Astrocyte (in vitro differentiated cells and primary cell): Measurements from ENCODE around the gene SYNE1. TPM values are rescaled to one million over a fixed set of nuclear protein-coding genes. Genes with fewer than 3 reads are reported as not detected.

Source experiments
- DNase-seq: peaks from one replicate; pipeline ENCODE4 v3.0.0-alpha.2; 2010; ENCODE audit warnings: low read depth
- FAIRE-seq: peaks from 2 replicates; lab custom pipeline; 2011; peaks lifted over from hg19 to GRCh38; lab: Jason Lieb, UNC
- H2AFZ ChIP-seq: 2 replicates; pipeline ENCODE4 v1.6.0; 2012; ENCODE audit warnings: low read depth, low read length, inconsistent platforms
- H3K27ac ChIP-seq: 2 replicates; pipeline ENCODE4 v1.5.1; 2011; ENCODE audit warnings: low read depth, low read length, inconsistent platforms
- H3K27me3 ChIP-seq: 2 replicates; pipeline ENCODE4 v1.6.0; 2011; ENCODE audit warnings: low read length, inconsistent platforms; ENCODE audit not compliant: insufficient read depth
- H3K36me3 ChIP-seq: 2 replicates; pipeline ENCODE4 v1.5.1; 2011; ENCODE audit warnings: low read length, inconsistent platforms; ENCODE audit not compliant: insufficient read depth
- H3K4me1 ChIP-seq: 2 replicates; pipeline ENCODE4 v1.5.1; 2011; ENCODE audit warnings: low read length, inconsistent platforms; ENCODE audit not compliant: insufficient read depth
- H3K4me2 ChIP-seq: 2 replicates; pipeline ENCODE4 v1.6.0; 2012; ENCODE audit warnings: low read length, inconsistent platforms
- H3K4me3 ChIP-seq: 2 replicates; pipeline ENCODE4 v1.5.1; 2011; ENCODE audit warnings: low read depth, mild to moderate bottlenecking, low read length, inconsistent platforms; ENCODE audit not compliant: insufficient read depth
- H3K79me2 ChIP-seq: 2 replicates; pipeline ENCODE4 v1.6.0; 2012; ENCODE audit warnings: mild to moderate bottlenecking, low read length, inconsistent platforms; ENCODE audit not compliant: insufficient read depth
- H3K9ac ChIP-seq: 2 replicates; pipeline ENCODE4 v1.6.0; 2012; ENCODE audit warnings: mild to moderate bottlenecking, low read length, inconsistent platforms
- H3K9me3 ChIP-seq: 2 replicates; pipeline ENCODE4 v1.5.1; 2012; ENCODE audit warnings: low read depth, mild to moderate bottlenecking, low read length, inconsistent platforms; ENCODE audit not compliant: insufficient read depth
- H4K20me1 ChIP-seq: 2 replicates; pipeline ENCODE4 v1.6.0; 2012; ENCODE audit warnings: low read length, inconsistent platforms; ENCODE audit not compliant: insufficient read depth
- H3K27ac Mint-ChIP-seq: one replicate; pipeline ENCODE4 v1.8.0; 2021; ENCODE audit warnings: mild to moderate bottlenecking, mixed read lengths; ENCODE audit not compliant: unreplicated experiment
- H3K27me3 Mint-ChIP-seq: one replicate; pipeline ENCODE4 v1.8.0; 2021; ENCODE audit warnings: low read depth, mixed read lengths; ENCODE audit not compliant: unreplicated experiment
- H3K36me3 Mint-ChIP-seq: one replicate; pipeline ENCODE4 v1.8.0; 2021; ENCODE audit warnings: low read depth, mixed read lengths; ENCODE audit not compliant: unreplicated experiment
- H3K4me1 Mint-ChIP-seq: one replicate; pipeline ENCODE4 v1.8.0; 2021; ENCODE audit warnings: low read depth, mixed read lengths; ENCODE audit not compliant: unreplicated experiment
- H3K4me3 Mint-ChIP-seq: one replicate; pipeline ENCODE4 v1.8.0; 2021; ENCODE audit warnings: mild to moderate bottlenecking, moderate library complexity, mixed read lengths; ENCODE audit not compliant: unreplicated experiment
- H3K9me3 Mint-ChIP-seq: one replicate; pipeline ENCODE4 v1.8.0; 2021; ENCODE audit warnings: mild to moderate bottlenecking, mixed read lengths; ENCODE audit not compliant: unreplicated experiment
- EZH2 ChIP-seq: IDR thresholded peaks from 2 replicates; pipeline ENCODE4 v1.6.1; 2012; ENCODE audit warnings: mild to moderate bottlenecking, low read length, inconsistent platforms; ENCODE audit not compliant: insufficient read depth
- total RNA-seq: library from RNA; stranded (reverse); gene quantifications from 2 replicates; pipeline ENCODE4 v1.2.1, GENCODE V29; 2021
- TF ChIP-seq, protein P1 (sequence below): IDR thresholded peaks from 2 replicates; pipeline ENCODE4 v1.5.1; 2011; ENCODE audit warnings: low read depth, mild to moderate bottlenecking, inconsistent platforms, low read length, moderate library complexity; ENCODE audit not compliant: insufficient read depth

The SYNE1 gene
- total RNA-seq, 1 donor from 2014 or later, result 66.5 TPM

DNA sequence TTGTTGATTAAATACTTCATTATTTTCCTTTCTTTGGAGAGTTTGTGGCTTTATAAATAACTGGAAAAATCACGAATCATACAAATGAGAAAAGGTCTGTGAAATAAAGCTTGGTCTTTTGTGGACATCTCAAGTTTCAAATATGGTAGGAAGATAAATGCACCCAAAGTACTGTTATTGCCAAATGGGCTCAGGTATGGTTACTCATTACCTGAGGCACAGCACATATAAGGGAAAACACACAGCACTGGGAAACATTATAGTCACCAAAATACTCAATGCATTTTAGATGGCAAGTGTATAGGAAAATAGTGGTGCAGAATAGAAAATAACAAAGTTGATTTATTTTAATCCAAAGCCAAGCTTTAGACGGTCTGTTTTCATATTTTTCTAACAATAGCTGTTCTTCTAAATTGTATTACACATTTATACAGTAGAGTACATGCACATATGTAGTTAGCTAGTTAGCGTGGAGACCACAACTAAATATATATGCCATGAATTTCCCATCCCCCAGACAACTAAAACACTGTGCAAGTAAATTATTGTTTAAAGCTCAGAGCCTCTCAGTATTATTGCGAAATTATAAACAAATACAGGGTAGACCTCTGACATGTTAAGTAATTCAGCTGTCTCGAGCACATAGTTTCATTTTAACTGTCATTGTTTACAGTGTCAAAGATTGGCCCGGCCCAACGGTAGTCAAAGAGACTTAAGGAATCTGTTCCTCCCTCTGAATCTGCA lies 336.0 kb downstream of the SYNE1 start:
- no peak for FAIRE-seq
- H3K36me3 ChIP-seq, result peaks cover 23% of the 10 kb centered on the region
- H3K9ac ChIP-seq, result peak overlapping the region; percentile 84
- H3K9me3 Mint-ChIP-seq, result no peaks in the 10 kb centered on the region
- H3K4me1 Mint-ChIP-seq, result peaks cover 14% of the 10 kb centered on the region
- H3K4me3 ChIP-seq, result peak overlapping the region; percentile 82
- H3K27me3 ChIP-seq, result no peaks in the 10 kb centered on the region
- peaks cover 9% of the 10 kb centered on the region for H3K4me1 ChIP-seq
- H4K20me1 ChIP-seq, result no peaks in the 10 kb centered on the region
- no peak for TF ChIP-seq EZH2
- TF ChIP-seq, protein P1, sequence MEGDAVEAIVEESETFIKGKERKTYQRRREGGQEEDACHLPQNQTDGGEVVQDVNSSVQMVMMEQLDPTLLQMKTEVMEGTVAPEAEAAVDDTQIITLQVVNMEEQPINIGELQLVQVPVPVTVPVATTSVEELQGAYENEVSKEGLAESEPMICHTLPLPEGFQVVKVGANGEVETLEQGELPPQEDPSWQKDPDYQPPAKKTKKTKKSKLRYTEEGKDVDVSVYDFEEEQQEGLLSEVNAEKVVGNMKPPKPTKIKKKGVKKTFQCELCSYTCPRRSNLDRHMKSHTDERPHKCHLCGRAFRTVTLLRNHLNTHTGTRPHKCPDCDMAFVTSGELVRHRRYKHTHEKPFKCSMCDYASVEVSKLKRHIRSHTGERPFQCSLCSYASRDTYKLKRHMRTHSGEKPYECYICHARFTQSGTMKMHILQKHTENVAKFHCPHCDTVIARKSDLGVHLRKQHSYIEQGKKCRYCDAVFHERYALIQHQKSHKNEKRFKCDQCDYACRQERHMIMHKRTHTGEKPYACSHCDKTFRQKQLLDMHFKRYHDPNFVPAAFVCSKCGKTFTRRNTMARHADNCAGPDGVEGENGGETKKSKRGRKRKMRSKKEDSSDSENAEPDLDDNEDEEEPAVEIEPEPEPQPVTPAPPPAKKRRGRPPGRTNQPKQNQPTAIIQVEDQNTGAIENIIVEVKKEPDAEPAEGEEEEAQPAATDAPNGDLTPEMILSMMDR, result no peak
- peak overlapping the region; percentile 81 for H3K27ac Mint-ChIP-seq
- no peaks in the 10 kb centered on the region for H3K9me3 ChIP-seq
- peak overlapping the region; percentile 85 for H2AFZ ChIP-seq
- peak overlapping the region; percentile 94 for H3K4me3 Mint-ChIP-seq
- H3K36me3 Mint-ChIP-seq, result peaks cover 7% of the 10 kb centered on the region
- peak overlapping the region; percentile 90 for H3K4me2 ChIP-seq
- DNase-seq, result no peak
- no peaks in the 10 kb centered on the region for H3K27me3 Mint-ChIP-seq
- H3K79me2 ChIP-seq, result peaks cover 14% of the 10 kb centered on the region
- H3K27ac ChIP-seq, result peak overlapping the region; percentile 86

DNA sequence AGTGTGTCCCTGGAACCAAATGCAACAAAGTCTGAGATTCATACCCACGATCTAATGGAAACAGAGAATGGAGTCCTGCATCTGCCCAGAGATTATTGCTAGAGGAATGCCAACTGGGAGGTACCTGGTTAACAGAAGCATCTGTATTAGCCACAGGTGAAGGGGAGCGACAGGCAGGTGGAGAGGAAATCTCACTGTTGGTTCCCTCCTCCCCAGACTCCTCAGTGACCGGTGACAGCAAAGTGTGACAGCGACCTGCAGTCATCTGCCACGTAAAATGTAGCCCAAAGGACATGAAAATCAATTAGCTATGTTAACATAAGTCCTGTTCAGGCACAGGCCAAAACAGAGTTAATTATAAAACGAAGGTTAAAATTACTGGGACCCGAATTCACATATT lies 336.6 kb downstream of the SYNE1 start:
- Histone ChIP-seq H3K27ac (no peak overlapping the region), H3K36me3 (peaks cover 23% of the 10 kb centered on the region), H4K20me1 (no peaks in the 10 kb centered on the region), H3K4me1 (peaks cover 11% of the 10 kb centered on the region), H3K4me3 (no peak overlapping the region), H3K9me3 (no peaks in the 10 kb centered on the region), H3K4me2 (peak overlapping the region; percentile 90), H3K9ac (no peak overlapping the region), H3K27me3 (no peaks in the 10 kb centered on the region), H2AFZ (no peak overlapping the region), H3K79me2 (peaks cover 14% of the 10 kb centered on the region)
- DNase-seq (no peak), FAIRE-seq (no peak)
- Mint-ChIP-seq H3K9me3 (no peaks in the 10 kb centered on the region), H3K27me3 (no peaks in the 10 kb centered on the region), H3K36me3 (peaks cover 8% of the 10 kb centered on the region), H3K4me1 (peaks cover 14% of the 10 kb centered on the region), H3K27ac (no peak overlapping the region), H3K4me3 (peak overlapping the region; percentile 12)
- TF ChIP-seq, protein P1, result no peak
- no peak for TF ChIP-seq EZH2
